Thyroid gland (tissue), 4 donors: ENCODE results near the gene DIP2B. TPM values are rescaled to one million over a fixed set of nuclear protein-coding genes. Genes with fewer than 3 reads are reported as not detected.

Experiments used
- DNase-seq, 2 donors: peaks; one replicate each; pipeline ENCODE4 v3.0.0-alpha.2; 2019
- H3K27ac ChIP-seq, 3 donors: fragments of 200-600 bp; sonication (generic); 1 replicate in 2 of 3; 2 replicates in 1 of 3; pipeline ENCODE4 v1.5.1; 2016 to 2019; ENCODE audit warnings: mild to moderate bottlenecking in 1 of 3, moderate library complexity in 1 of 3
- H3K27me3 ChIP-seq: fragments of 200-600 bp; sonication (generic); one replicate; pipeline ENCODE4 v1.5.1; 2019
- H3K36me3 ChIP-seq, 2 donors: fragments of 200-600 bp; sonication (generic); one replicate each; pipeline ENCODE4 v1.5.1; 2016 to 2019
- H3K4me1 ChIP-seq, 2 donors: fragments of 200-600 bp; sonication (generic); one replicate each; pipeline ENCODE4 v1.5.1; 2017 to 2019
- H3K4me3 ChIP-seq, 3 donors: fragments of 200-600 bp; sonication (generic); replicated peaks in 1 of 3; 1 replicate in 2 of 3; 2 replicates in 1 of 3; pipeline ENCODE4 v1.5.1; 2016; ENCODE audit warnings: mild to moderate bottlenecking in 1 of 3
- H3K9me3 ChIP-seq: fragments of 200-600 bp; sonication (generic); one replicate; pipeline ENCODE4 v1.5.1; 2017
- CTCF ChIP-seq, 6 experiments: fragments of 200-600 bp in 3 of 6; fragments of 450-650 bp in 3 of 6; sonication (generic) in 3 of 6; IDR thresholded peaks; one replicate each; pipeline ENCODE4 v1.5.1; 2016 to 2019; ENCODE audit warnings: antibody characterized with exemption in 6 of 6, mild to moderate bottlenecking in 2 of 6, inconsistent platforms in 1 of 6, moderate library complexity in 1 of 6
- POLR2A ChIP-seq, 2 donors: fragments of 450-650 bp; IDR thresholded peaks; one replicate each; pipeline ENCODE4 v1.6.1; 2017; ENCODE audit warnings: antibody characterized with exemption in 2 of 2, mild to moderate bottlenecking in 2 of 2, moderate library complexity in 1 of 2
- WGBS, 2 donors: methylation state at CpG; one replicate each; pipeline ENCODE4 v1.1.5; 2017; 5-methylcytosine and 5-hydroxymethylcytosine counted together
- intact Hi-C: fragments of 100-400 bp; cut with DNase I; formaldehyde crosslinking; loops from one replicate; pipeline ENCODE4 v1.15.1; 2023
- total RNA-seq, 4 donors: library from RNA; depleted of rRNA; stranded (reverse); fragments of >200 nt; gene quantifications; one replicate each; pipeline ENCODE4 v1.2.3, GENCODE V29; 2016

DIP2B gene
- total RNA-seq, 4 donors from 2014 or later: 27.7 to 45.7 (median 32.4) TPM

- Histone ChIP-seq H3K4me1 (peaks cover 34 to 43% of the 10 kb centered on the region in 2 donors), H3K4me3 (no peak overlapping the region), H3K36me3 (no peaks in the 10 kb centered on the region), H3K9me3 (no peaks in the 10 kb centered on the region), H3K27ac (no peak overlapping the region), H3K27me3 (no peaks in the 10 kb centered on the region)
- peak; percentile 38 to 47 for DNase-seq
- TF ChIP-seq CTCF (IDR thresholded peaks at IDR 0.05) (no peak), POLR2A (IDR thresholded peaks at IDR 0.05) (no peak)
- 89 to 95% methylated on average over 1 of the region's 1 CpG for WGBS, 2 donors
- intact Hi-C loops: no loop called here
Measured at GRCh38 chr12:50566066-50566465, 61.3 kb downstream of the DIP2B start.

- intact Hi-C loops: no loop called here
- Histone ChIP-seq H3K9me3 (no peaks in the 10 kb centered on the region), H3K4me3 (no peak overlapping the region), H3K27ac (peak overlapping the region; percentile 70 to 78 (median 74)), H3K27me3 (no peaks in the 10 kb centered on the region), H3K4me1 (peaks cover 41 to 57% of the 10 kb centered on the region in 2 donors), H3K36me3 (no peaks in the 10 kb centered on the region)
- TF ChIP-seq POLR2A (IDR thresholded peaks at IDR 0.05): no peak
- no peak for TF ChIP-seq CTCF (IDR thresholded peaks at IDR 0.05)
- no peak for DNase-seq
- 15 to 35% methylated on average over 1 of the region's 1 CpG for WGBS, 2 donors
Measured at GRCh38 chr12:50567926-50568325, 63.1 kb downstream of the DIP2B start.

- peak; percentile 43 for DNase-seq
- intact Hi-C loops: no loop called here
- Histone ChIP-seq H3K4me3 (no peak overlapping the region), H3K9me3 (no peaks in the 10 kb centered on the region), H3K36me3 (no peaks in the 10 kb centered on the region), H3K27me3 (no peaks in the 10 kb centered on the region), H3K4me1 (peaks cover 47 to 63% of the 10 kb centered on the region in 2 donors), H3K27ac (peak overlapping the region; percentile 70 to 78 (median 74))
- TF ChIP-seq POLR2A (IDR thresholded peaks at IDR 0.05): no peak
- TF ChIP-seq CTCF (IDR thresholded peaks at IDR 0.05): no peak
- WGBS, 2 donors: 34 to 35% methylated on average over 4 of the region's 4 CpGs
Measured at GRCh38 chr12:50568338-50569091, 63.7 kb downstream of the DIP2B start.

- H3K4me3 ChIP-seq: no peak overlapping the region
- H3K27ac ChIP-seq: peak overlapping the region; percentile 70 to 78 (median 74)
- intact Hi-C loops: no loop called here
- no peaks in the 10 kb centered on the region for H3K9me3 ChIP-seq
- H3K27me3 ChIP-seq: no peaks in the 10 kb centered on the region
- no peaks in the 10 kb centered on the region for H3K36me3 ChIP-seq
- DNase-seq: peak; percentile 37 to 53
- TF ChIP-seq POLR2A (IDR thresholded peaks at IDR 0.05) (no peak), CTCF (IDR thresholded peaks at IDR 0.05) (no peak)
- peaks cover 51 to 60% of the 10 kb centered on the region in 2 donors for H3K4me1 ChIP-seq
- 50 to 58% methylated on average over 2 of the region's 2 CpGs for WGBS, 2 donors
Measured at GRCh38 chr12:50569321-50569720, 64.5 kb downstream of the DIP2B start.

- Histone ChIP-seq H3K27me3 (no peaks in the 10 kb centered on the region), H3K4me3 (no peak overlapping the region), H3K27ac (peak overlapping the region; percentile 70 to 78 (median 74)), H3K9me3 (no peaks in the 10 kb centered on the region), H3K36me3 (no peaks in the 10 kb centered on the region), H3K4me1 (peaks cover 57 to 60% of the 10 kb centered on the region in 2 donors)
- DNase-seq: no peak
- intact Hi-C loops: no loop called here
- no peak for TF ChIP-seq POLR2A (IDR thresholded peaks at IDR 0.05)
- no peak for TF ChIP-seq CTCF (IDR thresholded peaks at IDR 0.05)
- WGBS, 2 donors: 36 to 53% methylated on average over 3 of the region's 3 CpGs
Measured at GRCh38 chr12:50569876-50570275, 65.1 kb downstream of the DIP2B start.
